PC-3 (cell line): ENCODE measurements around the gene CUZD1. TPM values are rescaled to one million over a fixed set of nuclear protein-coding genes. Genes with fewer than 3 reads are reported as not detected.

ENCODE experiments used
- ATAC-seq: fragments of 200-7000 bp; cut with Tn5 transposase; 2 replicates; pipeline ENCODE4 v1.9.1; 2020; ENCODE audit warnings: mild to moderate bottlenecking, moderate library complexity
- BruUV-seq: library from RNA; stranded (reverse); fragments of 400-500 nt; replicated peaks from 2 replicates; lab custom pipeline; 2021; lab: Mats Ljungman, UMichigan
- CTCF ChIA-PET: fragments of 300-600 bp; sonication (Branson Sonifier 250); formaldehyde crosslinking; loops from one replicate; lab custom pipeline; 2022; ENCODE audit warnings: antibody characterized with exemption; lab: Charles Lee
- POLR2A ChIA-PET: fragments of 300-600 bp; sonication (Branson Sonifier 250); formaldehyde crosslinking; loops from one replicate; lab custom pipeline; 2022; ENCODE audit warnings: antibody characterized with exemption; ENCODE audit not compliant: unreplicated experiment; lab: Charles Lee
- DNase-seq: peaks from one replicate; pipeline ENCODE4 v3.0.0-alpha.2; 2015
- H2AFZ ChIP-seq: fragments of 300-600 bp; sonication (generic); 2 replicates; pipeline ENCODE4 v1.6.0; 2016; ENCODE audit warnings: antibody characterized with exemption, low read length
- H3F3A ChIP-seq: fragments of 300-600 bp; sonication (generic); one replicate; pipeline ENCODE4 v1.6.0; 2017; ENCODE audit warnings: antibody characterized with exemption, low read length, control low read depth, mild to moderate bottlenecking; ENCODE audit not compliant: unreplicated experiment
- H3K27ac ChIP-seq: fragments of 300-600 bp; sonication (generic); 2 replicates; pipeline ENCODE4 v1.5.1; 2016; ENCODE audit warnings: mild to moderate bottlenecking, low read length
- H3K27me3 ChIP-seq: fragments of 300-600 bp; sonication (generic); 2 replicates; pipeline ENCODE4 v1.6.1; 2016; ENCODE audit warnings: low read length, mixed read lengths
- H3K36me3 ChIP-seq: fragments of 300-600 bp; sonication (generic); 2 replicates; pipeline ENCODE4 v1.6.1; 2016; ENCODE audit warnings: low read depth, mixed run types, low read length, mixed read lengths
- H3K4me1 ChIP-seq: fragments of 300-600 bp; sonication (generic); 2 replicates; pipeline ENCODE4 v1.5.1; 2016; ENCODE audit warnings: low read length; ENCODE audit not compliant: insufficient read depth
- H3K4me2 ChIP-seq: fragments of 300-600 bp; sonication (generic); 2 replicates; pipeline ENCODE4 v1.6.0; 2016; ENCODE audit warnings: low read length
- H3K4me3 ChIP-seq: fragments of 300-600 bp; sonication (generic); 2 replicates; pipeline ENCODE4 v1.5.1; 2016; ENCODE audit warnings: mild to moderate bottlenecking, low read length, mixed read lengths
- H3K79me2 ChIP-seq: fragments of 300-600 bp; sonication (generic); 2 replicates; pipeline ENCODE4 v1.6.1; 2017; ENCODE audit warnings: low read length, mixed read lengths
- H3K9ac ChIP-seq: fragments of 300-600 bp; sonication (generic); 2 replicates; pipeline ENCODE4 v1.6.0; 2016; ENCODE audit warnings: mild to moderate bottlenecking, low read length
- H3K9me2 ChIP-seq: fragments of 300-600 bp; sonication (generic); replicated peaks from 2 replicates; pipeline ENCODE4 v1.6.1; 2016; ENCODE audit warnings: mixed run types, low read length, mixed read lengths
- H3K9me3 ChIP-seq: fragments of 300-600 bp; sonication (generic); 2 replicates; pipeline ENCODE4 v1.6.1; 2016; ENCODE audit warnings: low read length, mixed read lengths
- H4K20me1 ChIP-seq: fragments of 300-600 bp; sonication (generic); 2 replicates; pipeline ENCODE4 v1.6.1; 2016; ENCODE audit warnings: low read length, mixed read lengths
- CTCF ChIP-seq: fragments of 300-600 bp; sonication (generic); conservative IDR thresholded peaks from 2 replicates; pipeline ENCODE4 v1.5.1; 2017; ENCODE audit warnings: antibody characterized with exemption, low read depth, mild to moderate bottlenecking, low read length
- EZH2 ChIP-seq: fragments of 300-600 bp; sonication (generic); IDR thresholded peaks from one replicate; pipeline ENCODE4 v1.6.1; 2017; ENCODE audit warnings: antibody characterized with exemption, mild to moderate bottlenecking, low read length; ENCODE audit not compliant: unreplicated experiment
- EZH2phosphoT487 ChIP-seq: fragments of 300-600 bp; sonication (generic); IDR thresholded peaks from 2 replicates; pipeline ENCODE4 v1.6.1; 2018; ENCODE audit warnings: mild to moderate bottlenecking, antibody characterized with exemption, low read length, borderline replicate concordance
- intact Hi-C: fragments of 100-400 bp; cut with micrococcal nuclease; formaldehyde crosslinking; loops from 2 replicates; pipeline ENCODE4 v1.9.0; 2023
- total RNA-seq: library from RNA; depleted of rRNA; stranded (reverse); fragments of >200 nt; gene quantifications from 2 replicates; pipeline ENCODE4 v1.2.3, GENCODE V29; 2014

CUZD1 gene
- total RNA-seq, 1 experiment from 2014 or later, result 0.36 TPM

DNA sequence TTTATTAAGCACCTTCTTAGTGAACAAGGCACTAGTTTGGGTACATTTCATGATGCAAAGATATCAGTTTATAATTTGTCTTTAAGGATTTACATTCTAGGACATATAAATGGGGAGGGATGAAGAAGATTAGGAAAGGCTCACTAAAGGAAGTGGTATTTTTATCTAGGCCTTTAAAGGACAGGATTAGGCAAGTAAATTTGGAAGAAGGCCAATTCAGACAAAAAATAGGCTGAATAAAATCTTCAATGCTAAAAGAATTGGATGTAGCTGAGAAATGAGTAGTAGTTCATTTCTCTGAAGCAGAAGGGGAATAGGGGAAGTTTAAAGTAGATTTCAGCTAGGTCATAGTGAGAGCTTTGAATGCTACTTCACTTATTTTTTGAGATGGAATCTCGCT, 38.5 kb upstream of the CUZD1 start:
- intact Hi-C loops, result no loop called here
- DNase-seq, result no peak
- no peaks in the 10 kb centered on the region for H4K20me1 ChIP-seq
- H3K9ac ChIP-seq, result no peak overlapping the region
- no peak overlapping the region for H3K4me3 ChIP-seq
- no peaks in the 10 kb centered on the region for H3F3A ChIP-seq
- H3K9me2 ChIP-seq, result no peaks in the 10 kb centered on the region
- ChIA-PET POLR2A (no interaction called here), CTCF (no interaction called here)
- H3K9me3 ChIP-seq, result no peaks in the 10 kb centered on the region
- no peak for ATAC-seq
- TF ChIP-seq EZH2phosphoT487, result no peak
- BruUV-seq, result no TSS peak
- H3K27me3 ChIP-seq, result no peaks in the 10 kb centered on the region
- H3K4me2 ChIP-seq, result no peak overlapping the region
- H3K27ac ChIP-seq, result no peak overlapping the region
- peaks cover 13% of the 10 kb centered on the region for H3K79me2 ChIP-seq
- no peak overlapping the region for H2AFZ ChIP-seq
- no peaks in the 10 kb centered on the region for H3K36me3 ChIP-seq
- peaks cover 9% of the 10 kb centered on the region for H3K4me1 ChIP-seq

DNA sequence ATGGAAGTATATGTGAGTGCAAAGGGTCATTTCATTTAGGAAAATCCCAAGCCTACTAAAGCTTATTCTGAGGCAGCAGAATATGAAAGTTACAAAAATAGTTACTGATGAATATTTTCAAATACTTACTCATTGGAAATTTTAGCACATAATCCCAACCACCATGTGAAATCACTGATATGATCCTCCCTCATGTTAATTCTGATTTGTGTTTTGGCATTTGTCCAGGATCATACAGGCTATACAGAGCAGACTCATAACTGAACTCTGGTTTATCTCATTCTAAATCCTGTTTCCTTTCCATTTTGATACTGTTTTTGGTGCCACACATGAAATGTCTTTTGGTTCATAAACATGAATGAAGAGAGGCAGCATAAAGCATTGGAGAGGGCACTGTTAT, 37.1 kb upstream of the CUZD1 start:
- Histone ChIP-seq H3K9ac (no peak overlapping the region), H3K9me3 (no peaks in the 10 kb centered on the region), H2AFZ (no peak overlapping the region), H3K27ac (no peak overlapping the region), H3K4me3 (no peak overlapping the region), H3K4me1 (peaks cover 16% of the 10 kb centered on the region), H4K20me1 (no peaks in the 10 kb centered on the region), H3K27me3 (no peaks in the 10 kb centered on the region), H3K79me2 (peaks cover 27% of the 10 kb centered on the region), H3K9me2 (no peaks in the 10 kb centered on the region), H3K4me2 (no peak overlapping the region), H3F3A (no peaks in the 10 kb centered on the region), H3K36me3 (no peaks in the 10 kb centered on the region)
- DNase-seq, result no peak
- intact Hi-C loops, result no loop called here
- no peak for ATAC-seq
- ChIA-PET CTCF (no interaction called here), POLR2A (no interaction called here)
- no TSS peak for BruUV-seq
- TF ChIP-seq EZH2 (no peak), EZH2phosphoT487 (no peak), CTCF (no peak)

GRCh38 chr10:122879339-122880273, 33.9 kb upstream of the CUZD1 start, which contains the start of gene FAM24B:
TSS of gene FAM24B (minus strand) at chr10:122879581. CDS start at chr10:122850515, 29,066 bp downstream.
- Histone ChIP-seq H3K4me2 (peak within 1 kb of the TSS; percentile 84), H3K27ac (peak within 1 kb of the TSS; percentile 69), H3K27me3 (no peaks in the 10 kb centered on the region), H3K4me3 (peak within 1 kb of the TSS; percentile 76), H4K20me1 (no peaks in the 10 kb centered on the region), H3F3A (no peaks in the 10 kb centered on the region), H3K36me3 (no peaks in the 10 kb centered on the region; the same call in 1 of the 2 replicates), H2AFZ (peak within 1 kb of the TSS; percentile 88), H3K9me2 (no peaks in the 10 kb centered on the region), H3K9me3 (no peaks in the 10 kb centered on the region), H3K79me2 (peaks cover 59% of the 10 kb centered on the region), H3K4me1 (peaks cover 24% of the 10 kb centered on the region), H3K9ac (peak within 1 kb of the TSS; percentile 80)
- ChIA-PET CTCF (no interaction called here), POLR2A (interaction anchor here (0.6 kb wide), 1 partner anchor 124 kb away, joined by 4 read pairs; no protein-coding TSS in a partner anchor)
- peak; percentile 84 for ATAC-seq
- peak; percentile 94 for DNase-seq
- no TSS peak for BruUV-seq
- TF ChIP-seq CTCF, result no peak
- TF ChIP-seq EZH2phosphoT487, result no peak
- TF ChIP-seq EZH2, result no peak
- intact Hi-C loops, result loop anchor here (1.0 kb wide), 1 partner anchor 25 kb away; no protein-coding TSS in a partner anchor
